Measurements from ENCODE around the gene JARID2.

JARID2 gene

DNA sequence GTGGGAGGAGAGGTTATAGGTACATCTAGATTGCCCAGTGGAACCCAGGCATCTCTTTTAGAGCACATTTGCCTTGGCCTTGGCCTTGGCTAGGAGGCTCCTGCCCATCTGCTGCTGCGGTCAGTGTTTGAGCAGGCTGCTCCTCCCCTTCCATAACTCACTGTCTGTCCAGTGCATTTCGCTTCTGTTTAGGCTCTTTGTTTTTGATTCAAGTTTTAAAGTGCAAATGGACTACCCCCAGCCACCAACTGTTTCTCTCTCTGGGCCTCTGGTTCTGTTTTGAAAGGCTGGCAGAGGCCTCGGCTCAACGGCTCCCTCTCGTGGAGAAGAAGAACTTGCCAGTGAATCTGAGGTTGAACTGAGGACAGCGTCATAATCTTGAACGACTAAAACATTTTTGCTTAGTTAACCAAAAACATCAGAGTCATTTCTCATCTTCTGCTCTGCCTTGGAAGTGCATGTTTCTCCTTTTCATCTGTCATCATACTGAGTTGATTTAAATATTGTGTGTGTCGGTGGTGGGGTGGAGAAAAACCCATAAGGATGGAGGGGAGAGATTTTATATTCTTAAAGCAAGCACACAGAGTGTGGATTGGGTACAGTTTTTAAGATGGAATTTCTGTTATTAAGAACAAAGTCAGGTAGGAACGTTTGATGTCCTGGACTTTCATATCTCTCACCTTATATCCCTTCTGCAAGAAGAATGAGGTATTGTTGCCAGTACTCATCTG lies 245.6 kb downstream of the JARID2 start:
- Histone ChIP-seq H3K4me1 (ENCODE audit: insufficient read depth, low read length) (peaks cover 29% of the 10 kb centered on the region), H3K27me3 (ENCODE audit: control insufficient read depth in 1 of 2, insufficient read depth in 2 of 2, low read length in 2 of 2) (no peaks in the 10 kb centered on the region), H3K4me3 (ENCODE audit: low read depth in 1 of 2, low read length in 2 of 2) (no peak overlapping the region), H3K27ac (ENCODE audit: low read depth, low read length) (no peak overlapping the region), H3K36me3 (ENCODE audit: insufficient read depth, low read length) (peaks cover 17% of the 10 kb centered on the region), H3K9me3 (ENCODE audit: low read length) (no peaks in the 10 kb centered on the region), H3K9ac (ENCODE audit: low read length) (no peak overlapping the region)

DNA sequence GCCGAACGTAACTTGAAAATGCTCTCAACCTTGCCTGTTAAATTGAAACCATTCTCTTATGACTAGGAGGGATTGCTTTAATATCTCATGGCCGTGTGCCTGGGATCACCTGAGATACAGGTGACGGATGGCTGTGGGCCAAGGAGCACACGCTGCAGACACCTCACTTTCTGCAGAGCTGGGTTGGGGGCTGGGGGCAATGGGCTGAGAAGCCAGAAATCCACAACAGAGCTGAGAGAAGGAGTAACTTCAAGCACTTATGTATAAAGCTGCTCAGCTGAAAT lies 246.1 kb downstream of the JARID2 start:
- no peak overlapping the region for H3K27ac ChIP-seq (ENCODE audit: low read depth, low read length)
- H3K27me3 ChIP-seq (ENCODE audit: control insufficient read depth in 1 of 2, insufficient read depth in 2 of 2, low read length in 2 of 2) = no peaks in the 10 kb centered on the region
- H3K9ac ChIP-seq (ENCODE audit: low read length) = no peak overlapping the region
- peaks cover 29% of the 10 kb centered on the region for H3K4me1 ChIP-seq (ENCODE audit: insufficient read depth, low read length)
- no peaks in the 10 kb centered on the region for H3K9me3 ChIP-seq (ENCODE audit: low read length)
- peaks cover 17% of the 10 kb centered on the region for H3K36me3 ChIP-seq (ENCODE audit: insufficient read depth, low read length)
- no peak overlapping the region for H3K4me3 ChIP-seq (ENCODE audit: low read depth in 1 of 2, low read length in 2 of 2)

DNA sequence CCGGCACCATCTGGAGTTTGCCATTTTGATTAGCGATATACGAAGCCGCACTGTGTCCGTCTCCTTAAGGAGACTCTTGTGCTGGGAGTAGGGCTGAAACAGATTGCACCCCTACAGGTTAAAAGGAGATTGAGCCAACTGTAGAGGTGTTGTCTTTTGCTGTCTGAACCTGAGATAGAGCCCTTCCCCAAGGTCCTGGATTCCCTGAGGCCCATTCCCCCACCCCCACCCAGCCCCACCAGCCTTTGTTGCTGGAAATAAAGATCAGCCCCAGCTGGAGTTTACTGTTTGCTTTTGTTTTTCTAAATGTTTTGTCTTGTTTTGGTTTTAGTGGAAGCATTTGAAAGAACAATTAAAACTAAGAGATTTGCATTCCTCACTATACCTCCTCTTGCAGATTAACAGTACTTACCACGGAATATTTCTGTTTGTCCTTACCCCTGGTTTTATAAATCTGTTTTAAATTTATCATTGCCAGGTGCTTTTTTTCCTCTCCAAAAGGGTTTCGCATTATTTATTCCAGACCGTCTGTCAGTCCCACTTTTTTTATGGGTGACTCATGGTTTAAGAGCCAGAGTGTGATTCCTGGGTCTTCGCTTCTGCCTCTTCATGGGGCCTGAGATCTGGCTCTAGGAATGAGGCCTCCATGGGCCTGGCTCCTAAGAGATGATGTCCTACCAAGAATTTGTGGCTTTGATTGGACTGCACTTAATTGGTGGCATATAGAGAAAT lies 247.7 kb downstream of the JARID2 start:
- Histone ChIP-seq H3K27ac (ENCODE audit: low read depth, low read length) (no peak overlapping the region), H3K4me3 (ENCODE audit: low read depth in 1 of 2, low read length in 2 of 2) (no peak overlapping the region), H3K36me3 (ENCODE audit: insufficient read depth, low read length) (peaks cover 12% of the 10 kb centered on the region), H3K27me3 (ENCODE audit: control insufficient read depth in 1 of 2, insufficient read depth in 2 of 2, low read length in 2 of 2) (no peaks in the 10 kb centered on the region), H3K9ac (ENCODE audit: low read length) (no peak overlapping the region), H3K9me3 (ENCODE audit: low read length) (no peaks in the 10 kb centered on the region), H3K4me1 (ENCODE audit: insufficient read depth, low read length) (peaks cover 29% of the 10 kb centered on the region)

DNA sequence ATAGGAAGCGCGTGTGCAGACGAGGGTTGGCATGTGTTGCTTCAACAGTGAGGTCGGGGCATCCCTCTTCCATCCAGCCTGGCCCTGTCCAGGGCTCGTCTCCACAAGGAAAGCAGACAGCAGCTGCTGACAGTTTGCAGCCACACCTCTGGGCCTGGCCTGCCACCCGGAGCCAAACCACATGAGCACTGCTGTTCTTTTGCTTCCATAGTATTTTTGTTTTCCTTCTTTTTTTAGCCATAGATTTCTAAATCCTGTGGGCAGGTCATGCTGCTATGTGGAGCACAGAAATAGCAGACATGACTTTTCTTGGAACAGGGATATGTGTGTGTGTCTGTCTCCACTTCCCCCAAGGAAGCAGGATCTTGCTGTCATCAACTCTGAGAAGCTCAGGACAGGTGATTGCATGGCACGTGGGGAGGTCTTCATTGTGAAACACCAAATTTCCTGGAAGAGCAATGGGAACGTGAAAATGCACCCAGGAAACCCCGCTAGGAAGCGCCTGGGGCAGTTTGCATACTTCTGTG lies 249.6 kb downstream of the JARID2 start:
- no peak overlapping the region for H3K9ac ChIP-seq (ENCODE audit: low read length)
- H3K9me3 ChIP-seq (ENCODE audit: low read length) = no peaks in the 10 kb centered on the region
- peaks cover 28% of the 10 kb centered on the region for H3K4me1 ChIP-seq (ENCODE audit: insufficient read depth, low read length)
- no peak overlapping the region for H3K27ac ChIP-seq (ENCODE audit: low read depth, low read length)
- no peaks in the 10 kb centered on the region for H3K27me3 ChIP-seq (ENCODE audit: control insufficient read depth in 1 of 2, insufficient read depth in 2 of 2, low read length in 2 of 2)
- peaks cover 5% of the 10 kb centered on the region for H3K36me3 ChIP-seq (ENCODE audit: insufficient read depth, low read length)
- H3K4me3 ChIP-seq (ENCODE audit: low read depth in 1 of 2, low read length in 2 of 2) = no peak overlapping the region

DNA sequence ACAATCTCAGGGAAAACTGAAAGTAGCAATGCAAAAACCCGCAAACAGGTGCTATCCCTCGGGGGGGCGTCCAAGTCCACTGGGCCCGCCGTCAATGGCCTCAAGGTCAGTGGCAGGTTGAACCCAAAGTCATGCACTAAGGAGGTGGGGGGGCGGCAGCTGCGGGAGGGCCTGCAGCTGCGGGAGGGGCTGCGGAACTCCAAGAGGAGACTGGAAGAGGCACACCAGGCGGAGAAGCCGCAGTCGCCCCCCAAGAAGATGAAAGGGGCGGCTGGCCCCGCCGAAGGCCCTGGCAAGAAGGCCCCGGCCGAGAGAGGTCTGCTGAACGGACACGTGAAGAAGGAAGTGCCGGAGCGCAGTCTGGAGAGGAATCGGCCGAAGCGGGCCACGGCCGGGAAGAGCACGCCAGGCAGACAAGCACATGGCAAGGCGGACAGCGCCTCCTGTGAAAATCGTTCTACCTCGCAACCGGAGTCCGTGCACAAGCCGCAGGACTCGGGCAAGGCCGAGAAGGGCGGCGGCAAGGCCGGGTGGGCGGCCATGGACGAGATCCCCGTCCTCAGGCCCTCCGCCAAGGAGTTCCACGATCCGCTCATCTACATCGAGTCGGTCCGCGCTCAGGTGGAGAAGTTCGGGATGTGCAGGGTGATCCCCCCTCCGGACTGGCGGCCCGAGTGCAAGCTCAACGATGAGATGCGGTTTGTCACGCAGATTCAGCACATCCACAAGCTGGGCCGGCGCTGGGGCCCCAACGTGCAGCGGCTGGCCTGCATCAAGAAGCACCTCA lies 250.7 kb downstream of the JARID2 start:
- Histone ChIP-seq H3K4me3 (ENCODE audit: low read depth in 1 of 2, low read length in 2 of 2) (no peak overlapping the region), H3K27ac (ENCODE audit: low read depth, low read length) (no peak overlapping the region), H3K36me3 (ENCODE audit: insufficient read depth, low read length) (peaks cover 13% of the 10 kb centered on the region), H3K27me3 (ENCODE audit: control insufficient read depth in 1 of 2, insufficient read depth in 2 of 2, low read length in 2 of 2) (no peaks in the 10 kb centered on the region), H3K9me3 (ENCODE audit: low read length) (no peaks in the 10 kb centered on the region), H3K4me1 (ENCODE audit: insufficient read depth, low read length) (peaks cover 19% of the 10 kb centered on the region), H3K9ac (ENCODE audit: low read length) (no peak overlapping the region)

DNA sequence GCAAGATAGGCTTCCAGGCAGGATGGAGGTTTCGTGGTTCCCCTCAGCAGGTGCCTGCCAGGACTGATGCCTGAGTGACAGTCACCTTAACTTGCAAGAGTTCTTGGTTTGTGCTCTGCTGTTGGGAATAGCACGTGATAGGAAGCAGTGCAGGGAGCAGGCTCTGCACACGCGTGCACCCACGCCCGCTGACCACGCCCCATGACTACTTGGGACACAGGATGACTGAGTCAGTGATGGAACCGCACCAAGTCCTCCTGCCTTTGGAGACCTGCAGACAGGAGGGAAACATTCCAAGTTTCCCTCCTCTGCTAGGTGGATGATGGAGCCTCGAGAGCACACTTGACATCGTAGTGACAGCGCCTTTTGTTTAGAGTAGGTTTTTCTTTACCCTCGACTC lies 252.8 kb downstream of the JARID2 start:
- no peak overlapping the region for H3K4me3 ChIP-seq (ENCODE audit: low read depth in 1 of 2, low read length in 2 of 2)
- no peak overlapping the region for H3K27ac ChIP-seq (ENCODE audit: low read depth, low read length)
- peaks cover 18% of the 10 kb centered on the region for H3K36me3 ChIP-seq (ENCODE audit: insufficient read depth, low read length)
- no peaks in the 10 kb centered on the region for H3K9me3 ChIP-seq (ENCODE audit: low read length)
- H3K27me3 ChIP-seq (ENCODE audit: control insufficient read depth in 1 of 2, insufficient read depth in 2 of 2, low read length in 2 of 2) = no peaks in the 10 kb centered on the region
- H3K4me1 ChIP-seq (ENCODE audit: insufficient read depth, low read length) = peaks cover 37% of the 10 kb centered on the region
- H3K9ac ChIP-seq (ENCODE audit: low read length) = no peak overlapping the region

DNA sequence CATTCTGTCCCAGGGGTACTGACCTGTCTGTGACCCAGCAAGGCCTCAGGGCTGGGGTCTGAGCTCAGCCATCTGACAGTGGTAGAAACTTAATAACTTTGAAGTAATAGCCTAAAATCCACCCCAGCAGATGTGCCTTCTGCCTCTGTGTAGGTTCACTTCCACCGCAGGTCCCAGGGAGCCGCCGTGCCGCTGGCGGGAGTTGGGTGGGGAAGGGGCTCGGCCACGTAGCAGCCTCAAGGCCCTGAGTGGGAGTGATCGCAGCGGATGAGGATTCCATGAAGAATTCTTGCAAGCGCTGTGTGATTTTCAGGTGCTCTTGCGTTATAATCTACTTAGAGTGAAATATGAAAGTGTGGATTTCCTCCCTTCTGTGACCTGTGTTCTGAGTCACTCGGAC lies 253.3 kb downstream of the JARID2 start:
- H3K4me3 ChIP-seq (ENCODE audit: low read depth in 1 of 2, low read length in 2 of 2) = no peak overlapping the region
- H3K27me3 ChIP-seq (ENCODE audit: control insufficient read depth in 1 of 2, insufficient read depth in 2 of 2, low read length in 2 of 2) = no peaks in the 10 kb centered on the region
- H3K9me3 ChIP-seq (ENCODE audit: low read length) = no peaks in the 10 kb centered on the region
- no peak overlapping the region for H3K9ac ChIP-seq (ENCODE audit: low read length)
- no peak overlapping the region for H3K27ac ChIP-seq (ENCODE audit: low read depth, low read length)
- peaks cover 37% of the 10 kb centered on the region for H3K4me1 ChIP-seq (ENCODE audit: insufficient read depth, low read length)
- peaks cover 18% of the 10 kb centered on the region for H3K36me3 ChIP-seq (ENCODE audit: insufficient read depth, low read length)

DNA sequence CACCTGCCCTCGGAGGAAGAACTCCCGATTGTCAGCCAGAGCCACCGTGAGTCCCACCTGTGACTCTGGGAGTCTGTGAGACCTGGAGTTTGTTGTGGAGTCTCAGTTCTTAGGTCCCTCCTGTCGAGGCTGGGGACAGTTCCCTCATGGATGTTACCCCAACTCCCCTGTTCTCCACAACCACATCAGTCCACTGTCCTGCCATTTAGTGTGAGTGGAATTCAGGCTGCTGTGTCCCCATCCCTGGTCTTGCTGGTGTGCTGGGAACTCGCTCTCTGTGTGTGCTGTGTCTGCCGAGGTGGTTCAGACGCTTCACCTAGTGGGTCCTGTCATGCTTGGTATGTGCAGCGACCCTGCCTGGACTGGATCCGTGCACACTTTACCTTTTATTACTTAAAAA lies 253.7 kb downstream of the JARID2 start:
- no peaks in the 10 kb centered on the region for H3K9me3 ChIP-seq (ENCODE audit: low read length)
- H3K4me1 ChIP-seq (ENCODE audit: insufficient read depth, low read length) = peaks cover 40% of the 10 kb centered on the region
- H3K27ac ChIP-seq (ENCODE audit: low read depth, low read length) = no peak overlapping the region
- H3K27me3 ChIP-seq (ENCODE audit: control insufficient read depth in 1 of 2, insufficient read depth in 2 of 2, low read length in 2 of 2) = no peaks in the 10 kb centered on the region
- peaks cover 18% of the 10 kb centered on the region for H3K36me3 ChIP-seq (ENCODE audit: insufficient read depth, low read length)
- no peak overlapping the region for H3K4me3 ChIP-seq (ENCODE audit: low read depth in 1 of 2, low read length in 2 of 2)
- H3K9ac ChIP-seq (ENCODE audit: low read length) = no peak overlapping the region

DNA sequence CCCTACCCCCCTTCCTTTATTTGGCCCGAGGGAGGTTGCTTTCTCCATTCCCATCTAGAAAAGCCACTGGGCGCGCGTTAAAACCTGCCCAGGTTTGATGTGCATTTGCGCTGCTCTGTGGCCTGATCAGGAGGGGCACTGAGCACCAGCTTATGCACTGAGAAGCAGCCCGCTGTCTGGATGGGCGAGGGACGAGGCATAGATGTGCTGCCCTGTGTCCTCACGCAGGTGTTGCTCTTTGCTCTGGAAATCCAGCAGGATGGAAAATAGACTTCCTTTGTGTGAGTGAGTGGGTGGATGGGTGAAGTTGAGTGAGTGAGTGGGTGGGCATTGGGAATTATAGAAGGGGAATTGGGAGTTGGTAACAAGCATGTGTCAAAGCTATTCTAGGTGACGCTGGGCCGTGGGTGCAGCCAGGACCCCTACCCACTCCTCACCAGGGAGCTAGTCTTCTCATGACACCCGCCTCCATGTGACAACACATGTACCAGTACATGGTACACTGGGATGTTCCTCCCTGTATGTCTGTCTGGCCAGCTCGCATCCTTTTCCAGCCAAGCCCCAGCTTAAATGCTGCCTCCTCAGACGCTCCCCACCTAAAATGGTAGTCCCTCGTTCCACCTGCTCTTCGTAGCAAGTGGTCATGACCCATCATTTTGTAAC lies 254.3 kb downstream of the JARID2 start:
- H3K27me3 ChIP-seq (ENCODE audit: control insufficient read depth in 1 of 2, insufficient read depth in 2 of 2, low read length in 2 of 2) = no peaks in the 10 kb centered on the region
- no peak overlapping the region for H3K9ac ChIP-seq (ENCODE audit: low read length)
- peaks cover 18% of the 10 kb centered on the region for H3K36me3 ChIP-seq (ENCODE audit: insufficient read depth, low read length)
- H3K9me3 ChIP-seq (ENCODE audit: low read length) = no peaks in the 10 kb centered on the region
- H3K27ac ChIP-seq (ENCODE audit: low read depth, low read length) = no peak overlapping the region
- H3K4me1 ChIP-seq (ENCODE audit: insufficient read depth, low read length) = peaks cover 44% of the 10 kb centered on the region
- H3K4me3 ChIP-seq (ENCODE audit: low read depth in 1 of 2, low read length in 2 of 2) = no peak overlapping the region

DNA sequence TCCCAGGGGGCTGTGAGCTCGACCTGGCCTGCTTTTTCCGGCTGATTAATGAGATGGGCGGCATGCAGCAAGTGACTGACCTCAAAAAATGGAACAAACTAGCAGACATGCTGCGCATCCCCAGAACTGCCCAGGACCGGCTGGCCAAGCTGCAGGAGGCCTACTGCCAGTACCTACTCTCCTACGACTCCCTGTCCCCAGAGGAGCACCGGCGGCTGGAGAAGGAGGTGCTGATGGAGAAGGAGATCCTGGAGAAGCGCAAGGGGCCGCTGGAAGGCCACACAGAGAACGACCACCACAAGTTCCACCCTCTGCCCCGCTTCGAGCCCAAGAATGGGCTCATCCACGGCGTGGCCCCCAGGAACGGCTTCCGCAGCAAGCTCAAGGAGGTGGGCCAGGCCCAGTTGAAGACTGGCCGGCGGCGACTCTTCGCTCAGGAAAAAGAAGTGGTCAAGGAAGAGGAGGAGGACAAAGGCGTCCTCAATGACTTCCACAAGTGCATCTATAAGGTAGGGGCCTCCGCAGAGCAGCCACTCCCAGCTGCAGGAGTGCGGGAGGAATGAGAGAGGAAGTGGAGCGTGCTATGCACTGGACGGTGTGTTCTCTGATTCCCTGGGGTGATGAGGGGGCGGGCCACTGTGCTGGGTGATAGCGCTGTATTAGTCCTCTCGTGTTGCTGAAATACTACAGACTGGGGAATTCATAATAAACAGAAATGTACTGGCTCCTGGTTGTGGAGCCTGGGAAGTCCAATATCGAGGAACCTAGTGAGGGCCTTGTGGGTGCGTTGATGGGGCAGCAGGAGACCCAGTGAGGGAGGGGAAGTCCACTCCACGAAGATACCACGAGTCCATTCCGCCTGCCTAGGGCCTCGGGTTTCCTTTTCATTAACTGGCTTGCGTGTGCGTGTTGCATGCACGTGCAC lies 255.3 kb downstream of the JARID2 start:
- Histone ChIP-seq H3K36me3 (ENCODE audit: insufficient read depth, low read length) (peaks cover 18% of the 10 kb centered on the region), H3K9ac (ENCODE audit: low read length) (no peak overlapping the region), H3K27me3 (ENCODE audit: control insufficient read depth in 1 of 2, insufficient read depth in 2 of 2, low read length in 2 of 2) (no peaks in the 10 kb centered on the region), H3K4me1 (ENCODE audit: insufficient read depth, low read length) (peaks cover 47% of the 10 kb centered on the region), H3K4me3 (ENCODE audit: low read depth in 1 of 2, low read length in 2 of 2) (no peak overlapping the region), H3K9me3 (ENCODE audit: low read length) (no peaks in the 10 kb centered on the region), H3K27ac (ENCODE audit: low read depth, low read length) (no peak overlapping the region)
